ENCODE data around the gene MYL5.
"Not testable (repeated sequence)": the region's sequence is repeated elsewhere in the genome, so short reads cannot be mapped to it uniquely, and the experiment has no call there.

MYL5 gene

GRCh38 chr4:636628-637159 lies 37.6 kb upstream of the MYL5 start:
- no peak for DNase-seq

- DNase-seq = no peak
Observed at GRCh38 chr4:637536-638280, 36.6 kb upstream of the MYL5 start.

GRCh38 chr4:642366-642765 lies 32.0 kb upstream of the MYL5 start:
- not testable (repeated sequence) for DNase-seq

- DNase-seq = no peak
Observed at GRCh38 chr4:646460-646859, 27.9 kb upstream of the MYL5 start.

GRCh38 chr4:647481-647880 lies 26.9 kb upstream of the MYL5 start:
- no peak for DNase-seq

- no peak for DNase-seq
Observed at GRCh38 chr4:648579-649292, 25.6 kb upstream of the MYL5 start.

GRCh38 chr4:649293-649625 lies 25.1 kb upstream of the MYL5 start:
- DNase-seq = no peak

- DNase-seq = no peak
Observed at GRCh38 chr4:649751-650310, 24.5 kb upstream of the MYL5 start.

GRCh38 chr4:650461-650860 lies 23.9 kb upstream of the MYL5 start:
- DNase-seq = no peak

- no peak for DNase-seq
Observed at GRCh38 chr4:650951-651883, 23.1 kb upstream of the MYL5 start.

GRCh38 chr4:651884-652642 lies 22.3 kb upstream of the MYL5 start:
- no peak for DNase-seq

- DNase-seq = no peak
Observed at GRCh38 chr4:653080-653821, 21.1 kb upstream of the MYL5 start.

GRCh38 chr4:653831-654502 lies 20.4 kb upstream of the MYL5 start:
- no peak for DNase-seq

GRCh38 chr4:654503-654845 lies 19.9 kb upstream of the MYL5 start:
- DNase-seq = no peak

- DNase-seq = no peak
Observed at GRCh38 chr4:654871-655463, 19.4 kb upstream of the MYL5 start.

GRCh38 chr4:655464-656151 lies 18.7 kb upstream of the MYL5 start:
- DNase-seq = no peak

GRCh38 chr4:656436-657337 lies 17.7 kb upstream of the MYL5 start:
- no peak for DNase-seq

- no peak for DNase-seq
Observed at GRCh38 chr4:657338-657833, 17.0 kb upstream of the MYL5 start.

Measured in fibroblast of upper back skin (primary cell).